MM.1S (cell line): ENCODE measurements around the gene REST.

ENCODE experiments used
- EZH2 ChIP-seq: fragments of 300-600 bp; sonication (generic); optimal IDR thresholded peaks from 2 replicates; pipeline ENCODE3; 2017; ENCODE audit warnings: low read depth, mild to moderate bottlenecking, antibody characterized with exemption, low read length, mixed read lengths
- EZH2phosphoT487 ChIP-seq: fragments of 300-600 bp; sonication (generic); IDR thresholded peaks from 2 replicates; pipeline ENCODE4 v1.6.1; 2018; ENCODE audit warnings: antibody characterized with exemption, low read length
- TF ChIP-seq, protein P1 (sequence below): fragments of 300-600 bp; sonication (generic); IDR thresholded peaks from 2 replicates; pipeline ENCODE4 v1.5.1; 2016; ENCODE audit warnings: antibody characterized with exemption, low read length, mixed read lengths

DNA sequence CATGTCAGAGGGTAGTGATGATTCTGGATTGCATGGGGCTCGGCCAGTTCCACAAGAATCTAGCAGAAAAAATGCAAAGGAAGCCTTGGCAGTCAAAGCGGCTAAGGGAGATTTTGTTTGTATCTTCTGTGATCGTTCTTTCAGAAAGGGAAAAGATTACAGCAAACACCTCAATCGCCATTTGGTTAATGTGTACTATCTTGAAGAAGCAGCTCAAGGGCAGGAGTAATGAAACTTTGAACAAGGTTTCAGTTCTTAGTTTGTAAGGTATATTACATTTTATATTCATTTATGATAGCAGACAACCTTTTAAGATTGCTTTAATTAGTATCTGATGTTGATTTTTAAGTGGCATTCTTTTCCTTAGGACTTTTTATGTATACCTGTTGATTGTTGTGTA, 24.2 kb downstream of the REST start:
- no peak for TF ChIP-seq EZH2
- TF ChIP-seq, protein P1, sequence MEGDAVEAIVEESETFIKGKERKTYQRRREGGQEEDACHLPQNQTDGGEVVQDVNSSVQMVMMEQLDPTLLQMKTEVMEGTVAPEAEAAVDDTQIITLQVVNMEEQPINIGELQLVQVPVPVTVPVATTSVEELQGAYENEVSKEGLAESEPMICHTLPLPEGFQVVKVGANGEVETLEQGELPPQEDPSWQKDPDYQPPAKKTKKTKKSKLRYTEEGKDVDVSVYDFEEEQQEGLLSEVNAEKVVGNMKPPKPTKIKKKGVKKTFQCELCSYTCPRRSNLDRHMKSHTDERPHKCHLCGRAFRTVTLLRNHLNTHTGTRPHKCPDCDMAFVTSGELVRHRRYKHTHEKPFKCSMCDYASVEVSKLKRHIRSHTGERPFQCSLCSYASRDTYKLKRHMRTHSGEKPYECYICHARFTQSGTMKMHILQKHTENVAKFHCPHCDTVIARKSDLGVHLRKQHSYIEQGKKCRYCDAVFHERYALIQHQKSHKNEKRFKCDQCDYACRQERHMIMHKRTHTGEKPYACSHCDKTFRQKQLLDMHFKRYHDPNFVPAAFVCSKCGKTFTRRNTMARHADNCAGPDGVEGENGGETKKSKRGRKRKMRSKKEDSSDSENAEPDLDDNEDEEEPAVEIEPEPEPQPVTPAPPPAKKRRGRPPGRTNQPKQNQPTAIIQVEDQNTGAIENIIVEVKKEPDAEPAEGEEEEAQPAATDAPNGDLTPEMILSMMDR = no peak
- TF ChIP-seq EZH2phosphoT487 = no peak
